HG03571 (cell line): ENCODE results near the gene SLC6A6.

Experiments used
- ATAC-seq: cut with Tn5 transposase; IDR thresholded peaks from one replicate; pipeline ENCODE4 v1.9.1; 2021; ENCODE audit not compliant: unreplicated experiment

Gene SLC6A6

GRCh38 chr3:14517601-14518431 is 115.4 kb downstream of the SLC6A6 start:
- ATAC-seq, result no peak

GRCh38 chr3:14518432-14518802 is 116.0 kb downstream of the SLC6A6 start:
- no peak for ATAC-seq

GRCh38 chr3:14518893-14519292 is 116.5 kb downstream of the SLC6A6 start:
- no peak for ATAC-seq

GRCh38 chr3:14519406-14519805 is 117.0 kb downstream of the SLC6A6 start:
- ATAC-seq, result no peak

- no peak for ATAC-seq
Observed at GRCh38 chr3:14520149-14520548, 117.7 kb downstream of the SLC6A6 start.

- no peak for ATAC-seq
Observed at GRCh38 chr3:14520967-14521366, 118.6 kb downstream of the SLC6A6 start.

GRCh38 chr3:14521611-14522010 is 119.2 kb downstream of the SLC6A6 start:
- ATAC-seq, result no peak

- no peak for ATAC-seq
Observed at GRCh38 chr3:14522129-14522691, 119.8 kb downstream of the SLC6A6 start.

GRCh38 chr3:14522768-14523167 is 120.4 kb downstream of the SLC6A6 start:
- ATAC-seq, result no peak

GRCh38 chr3:14523792-14524191 is 121.4 kb downstream of the SLC6A6 start:
- no peak for ATAC-seq

GRCh38 chr3:14524311-14524711 is 121.9 kb downstream of the SLC6A6 start:
- no peak for ATAC-seq

GRCh38 chr3:14524920-14525660 is 122.7 kb downstream of the SLC6A6 start:
- ATAC-seq, result no peak

GRCh38 chr3:14525685-14526631 is 123.6 kb downstream of the SLC6A6 start:
- no peak for ATAC-seq

GRCh38 chr3:14528081-14528480 is 125.7 kb downstream of the SLC6A6 start:
- ATAC-seq, result no peak

- no peak for ATAC-seq
Observed at GRCh38 chr3:14531856-14532395, 129.5 kb downstream of the SLC6A6 start.

- no peak for ATAC-seq
Observed at GRCh38 chr3:14532691-14533456, 130.5 kb downstream of the SLC6A6 start.

- no peak for ATAC-seq
Observed at GRCh38 chr3:14533457-14533958, 131.1 kb downstream of the SLC6A6 start.

- ATAC-seq, result no peak
Observed at GRCh38 chr3:14534516-14535191, 132.2 kb downstream of the SLC6A6 start.

GRCh38 chr3:14535616-14536015 is 133.2 kb downstream of the SLC6A6 start:
- ATAC-seq, result no peak
